BE2C (cell line): ENCODE data around the gene CORO2A.

Experiments
- DNase-seq: peaks from one replicate; pipeline ENCODE4 v3.0.0-alpha.2; 2020
- H3K27me3 ChIP-seq: fragments of 250-450 bp; sonication (Bioruptor Pico); 2 replicates; pipeline ENCODE4 v1.5.1; 2020; ENCODE audit warnings: mild to moderate bottlenecking
- H3K36me3 ChIP-seq: fragments of 250-450 bp; sonication (Bioruptor Pico); 2 replicates; pipeline ENCODE4 v1.5.1; 2020; ENCODE audit warnings: mild to moderate bottlenecking
- H3K4me1 ChIP-seq: fragments of 250-450 bp; sonication (Bioruptor Pico); 2 replicates; pipeline ENCODE4 v1.5.1; 2020
- H3K4me3 ChIP-seq: 2 replicates; pipeline ENCODE4 v1.5.1; 2011; ENCODE audit warnings: low read depth, low read length
- H3K9me3 ChIP-seq: fragments of 250-450 bp; sonication (Bioruptor Pico); 2 replicates; pipeline ENCODE4 v1.5.1; 2020
- CTCF ChIP-seq: IDR thresholded peaks from 2 replicates; pipeline ENCODE4 v1.5.1; 2012; ENCODE audit warnings: mild to moderate bottlenecking, low read depth, low read length

CORO2A gene

GRCh38 chr9:98142925-98143481 is 49.4 kb downstream of the CORO2A start:
- Histone ChIP-seq H3K36me3 (no peaks in the 10 kb centered on the region; the same call in 1 of the 2 replicates), H3K9me3 (no peaks in the 10 kb centered on the region), H3K27me3 (no peaks in the 10 kb centered on the region), H3K4me3 (no peak overlapping the region), H3K4me1 (peaks cover 4% of the 10 kb centered on the region)
- TF ChIP-seq CTCF, result no peak
- DNase-seq, result no peak

GRCh38 chr9:98142182-98142907 is 50.1 kb downstream of the CORO2A start:
- no peaks in the 10 kb centered on the region for H3K9me3 ChIP-seq
- H3K27me3 ChIP-seq, result no peaks in the 10 kb centered on the region
- H3K36me3 ChIP-seq, result no peaks in the 10 kb centered on the region; the same call in 1 of the 2 replicates
- H3K4me1 ChIP-seq, result peaks cover 4% of the 10 kb centered on the region
- no peak overlapping the region for H3K4me3 ChIP-seq
- DNase-seq, result no peak
- no peak for TF ChIP-seq CTCF

GRCh38 chr9:98140503-98140902 is 51.9 kb downstream of the CORO2A start:
- no peaks in the 10 kb centered on the region for H3K4me1 ChIP-seq
- DNase-seq, result no peak
- peaks cover 9% of the 10 kb centered on the region for H3K36me3 ChIP-seq
- no peak for TF ChIP-seq CTCF
- no peaks in the 10 kb centered on the region for H3K27me3 ChIP-seq
- H3K4me3 ChIP-seq, result no peak overlapping the region
- no peaks in the 10 kb centered on the region for H3K9me3 ChIP-seq

GRCh38 chr9:98136489-98136888 is 55.9 kb downstream of the CORO2A start:
- H3K27me3 ChIP-seq, result no peaks in the 10 kb centered on the region
- H3K4me1 ChIP-seq, result no peaks in the 10 kb centered on the region
- no peaks in the 10 kb centered on the region for H3K9me3 ChIP-seq
- peaks cover 25% of the 10 kb centered on the region for H3K36me3 ChIP-seq
- no peak for DNase-seq
- H3K4me3 ChIP-seq, result no peak overlapping the region
- no peak for TF ChIP-seq CTCF

- peaks cover 25% of the 10 kb centered on the region for H3K36me3 ChIP-seq
- no peak for DNase-seq
These were observed 56.5 kb downstream of the CORO2A start for GRCh38 chr9:98135938-98136337.

More at GRCh38 chr9:98135938-98136337, 56.5 kb downstream of the CORO2A start:
- TF ChIP-seq CTCF, result no peak
- Histone ChIP-seq H3K4me1 (no peaks in the 10 kb centered on the region), H3K9me3 (no peaks in the 10 kb centered on the region), H3K27me3 (no peaks in the 10 kb centered on the region), H3K4me3 (no peak overlapping the region)
